Cardiac muscle cell (in vitro differentiated cells and primary cell): ENCODE results near the gene INSIG2. TPM values are rescaled to one million over a fixed set of nuclear protein-coding genes. Genes with fewer than 3 reads are reported as not detected.
A peak's percentile ranks its signal among the peaks of the same experiment; 100 is the strongest.

Experiments
- DNase-seq, 2 donors: peaks; one replicate each; pipeline versions ENCODE4 v3.0.0 to v3.0.0-alpha.2; 2010 to 2017; ENCODE audit warnings: low read depth in 1 of 2, low spot score in 1 of 2
- H3K27ac ChIP-seq: fragments of 200-600 bp; sonication (generic); 2 replicates; pipeline ENCODE4 v1.5.1; 2016
- H3K27me3 ChIP-seq: fragments of 200-600 bp; sonication (generic); 2 replicates; pipeline ENCODE4 v1.6.0; 2016; ENCODE audit warnings: control low read depth
- H3K36me3 ChIP-seq: fragments of 200-600 bp; sonication (generic); 2 replicates; pipeline ENCODE4 v1.5.1; 2016; ENCODE audit warnings: control low read depth
- H3K4me1 ChIP-seq: fragments of 200-600 bp; sonication (generic); 2 replicates; pipeline ENCODE4 v1.8.1; 2017; ENCODE audit warnings: low read depth, mild to moderate bottlenecking, mixed run types
- H3K4me3 ChIP-seq: fragments of 200-600 bp; sonication (generic); 2 replicates; pipeline ENCODE4 v1.5.1; 2016; ENCODE audit warnings: mild to moderate bottlenecking
- H3K9me3 ChIP-seq: fragments of 200-600 bp; sonication (generic); 2 replicates; pipeline ENCODE4 v1.5.1; 2017; ENCODE audit warnings: low read depth, mild to moderate bottlenecking, control low read depth
- CTCF ChIP-seq: IDR thresholded peaks from 2 replicates; pipeline ENCODE4 v1.5.1; 2012; ENCODE audit warnings: low read depth, mild to moderate bottlenecking, low read length
- polyA plus RNA-seq: library from polyadenylated mRNA; unstranded; fragments of >200 nt; fragmentation: Nextera tagmentation; extraction: Ambion mirVana; gene quantifications from 2 replicates; pipeline ENCODE4 v1.2.1, GENCODE V29; 2016
- total RNA-seq: library from RNA; depleted of rRNA; stranded (reverse); fragments of >200 nt; gene quantifications from 2 replicates; pipeline ENCODE4 v1.2.3, GENCODE V29; 2016

Gene INSIG2
- total and polyA plus RNA-seq, 2 experiments from 2014 or later = 12.4 to 62.2 TPM

- TF ChIP-seq CTCF = no peak
- Histone ChIP-seq H3K27me3 (no peaks in the 10 kb centered on the region), H3K36me3 (no peaks in the 10 kb centered on the region), H3K4me3 (no peak overlapping the region), H3K27ac (no peak overlapping the region), H3K9me3 (no peaks in the 10 kb centered on the region), H3K4me1 (no peaks in the 10 kb centered on the region)
- DNase-seq = peak in 1 of 2 donors; percentile 82
Observed at GRCh38 chr2:118059919-118060478, 28.3 kb upstream of the INSIG2 start.

- no peak overlapping the region for H3K27ac ChIP-seq
- peak; percentile 57 for TF ChIP-seq CTCF
- H3K4me1 ChIP-seq = no peaks in the 10 kb centered on the region
- DNase-seq = peak; percentile 29 to 88
- H3K27me3 ChIP-seq = no peaks in the 10 kb centered on the region
- H3K9me3 ChIP-seq = no peaks in the 10 kb centered on the region
- no peak overlapping the region for H3K4me3 ChIP-seq
- H3K36me3 ChIP-seq = no peaks in the 10 kb centered on the region
Observed at GRCh38 chr2:118061135-118061955, 26.9 kb upstream of the INSIG2 start.

GRCh38 chr2:118062048-118062447, 26.2 kb upstream of the INSIG2 start:
- peak in 1 of 2 donors; percentile 42 for DNase-seq

GRCh38 chr2:118062669-118063068, 25.6 kb upstream of the INSIG2 start:
- no peak for TF ChIP-seq CTCF
- Histone ChIP-seq H3K27ac (no peak overlapping the region), H3K4me1 (no peaks in the 10 kb centered on the region), H3K9me3 (no peaks in the 10 kb centered on the region), H3K36me3 (no peaks in the 10 kb centered on the region), H3K4me3 (no peak overlapping the region), H3K27me3 (no peaks in the 10 kb centered on the region)
- no peak for DNase-seq

More at GRCh38 chr2:118062048-118062447, 26.2 kb upstream of the INSIG2 start:
- Histone ChIP-seq H3K4me3 (no peak overlapping the region), H3K9me3 (no peaks in the 10 kb centered on the region), H3K36me3 (no peaks in the 10 kb centered on the region), H3K27me3 (no peaks in the 10 kb centered on the region), H3K4me1 (no peaks in the 10 kb centered on the region), H3K27ac (no peak overlapping the region)
- no peak for TF ChIP-seq CTCF

GRCh38 chr2:118065015-118065706, 23.1 kb upstream of the INSIG2 start:
- Histone ChIP-seq H3K4me3 (no peak overlapping the region), H3K36me3 (no peaks in the 10 kb centered on the region), H3K27me3 (no peaks in the 10 kb centered on the region), H3K9me3 (no peaks in the 10 kb centered on the region), H3K27ac (no peak overlapping the region), H3K4me1 (no peaks in the 10 kb centered on the region)
- TF ChIP-seq CTCF = no peak
- DNase-seq = no peak
